Inflammatory macrophage (primary cell): ENCODE results near the gene SPAG4.
A peak's percentile ranks its signal among the peaks of the same experiment; 100 is the strongest.

Source experiments
- DNase-seq, 2 donors: peaks; one replicate each; pipeline ENCODE4 v3.0.0-alpha.2; 2020 to 2022

SPAG4 gene

DNA sequence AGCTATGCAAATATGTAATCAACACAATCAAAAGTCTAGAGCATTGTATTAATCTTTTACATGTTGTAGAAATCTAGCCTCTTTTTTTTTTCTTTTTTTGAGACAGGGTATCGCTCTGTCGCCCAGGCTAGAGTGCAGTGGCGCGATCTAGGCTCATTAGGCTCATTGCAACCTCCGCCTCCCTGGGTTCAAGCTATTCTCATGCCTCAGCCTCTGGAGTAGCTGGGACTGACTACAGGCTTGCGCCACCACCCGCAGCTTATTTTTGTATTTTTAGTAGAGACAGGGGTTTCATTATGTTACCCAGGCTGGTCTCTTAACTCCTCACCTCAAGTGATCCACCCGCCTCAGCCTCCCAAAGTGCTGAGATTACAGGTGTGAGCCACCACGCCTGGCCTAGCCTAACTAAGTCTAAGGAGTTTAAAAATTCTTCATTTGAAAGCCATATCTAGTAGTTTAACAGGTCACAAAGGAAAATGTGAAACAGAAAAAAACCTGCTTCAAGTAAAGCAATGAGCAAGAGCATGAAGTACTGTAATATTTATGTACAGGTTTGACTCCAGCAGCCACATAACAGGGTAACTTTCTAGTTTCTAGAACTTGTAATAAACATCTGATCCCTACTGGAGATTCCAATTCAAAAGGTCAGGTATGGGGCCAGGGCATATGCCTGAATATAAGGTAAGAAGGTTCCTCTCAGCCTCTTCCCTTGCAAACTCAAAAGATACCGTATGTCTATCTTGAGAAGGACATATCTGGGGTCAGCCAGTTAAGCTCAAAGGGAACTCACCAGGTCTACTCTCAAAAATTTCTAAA lies 44.7 kb downstream of the SPAG4 start:
- no peak for DNase-seq

DNA sequence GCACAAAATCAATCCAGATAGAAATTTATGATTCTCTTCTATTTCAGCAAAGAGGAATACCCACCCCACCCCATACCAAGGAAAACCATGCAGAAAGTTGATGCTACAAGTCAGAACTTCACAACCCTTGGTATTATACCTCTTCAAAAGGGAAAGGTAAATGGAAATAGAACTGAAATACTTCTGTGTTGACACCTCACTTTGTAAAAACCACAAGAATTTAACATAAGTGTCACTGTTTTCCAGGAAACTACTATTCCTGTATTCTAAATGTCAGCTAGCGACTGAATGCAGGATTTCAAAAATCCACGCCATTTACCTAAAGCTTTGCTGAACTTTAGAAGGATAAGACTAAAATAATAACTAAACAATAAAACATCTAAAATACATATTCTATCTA lies 45.4 kb downstream of the SPAG4 start:
- DNase-seq, result no peak

DNA sequence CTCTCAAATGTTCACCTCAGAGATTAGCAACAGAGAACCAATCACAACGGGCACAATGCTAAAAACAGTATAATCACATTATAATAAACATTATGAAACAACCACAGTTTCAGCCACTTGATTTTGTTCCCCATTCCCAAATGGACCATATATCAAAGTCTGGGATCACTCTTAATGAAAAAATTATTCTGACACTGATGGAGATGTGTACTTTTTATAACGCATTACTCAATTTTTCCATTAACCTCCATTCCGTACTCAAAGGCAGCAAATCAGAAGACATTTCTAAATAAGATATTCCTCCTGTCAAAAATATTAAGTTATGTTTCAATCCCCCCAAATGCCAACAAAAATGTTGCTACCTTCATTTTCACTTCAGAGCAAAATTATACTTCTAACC lies 46.3 kb downstream of the SPAG4 start:
- no peak for DNase-seq

DNA sequence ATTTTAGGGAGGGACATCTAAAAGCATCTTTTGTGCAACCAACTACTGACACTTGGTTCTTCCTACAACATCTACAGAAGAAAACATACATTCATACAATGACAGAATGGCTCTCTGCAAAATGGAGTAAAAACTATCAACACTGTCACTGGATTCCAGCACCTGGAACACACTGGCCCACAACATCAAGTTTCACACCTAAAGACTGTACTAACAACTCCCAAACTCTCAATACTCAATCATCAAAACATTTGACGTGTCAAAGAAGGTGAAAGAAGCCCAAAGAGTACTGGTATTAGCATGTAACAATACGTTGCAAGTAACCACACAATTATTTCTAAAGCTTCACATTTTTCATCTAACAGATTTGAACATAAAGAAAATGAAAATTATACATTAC lies 46.9 kb downstream of the SPAG4 start:
- no peak for DNase-seq

DNA sequence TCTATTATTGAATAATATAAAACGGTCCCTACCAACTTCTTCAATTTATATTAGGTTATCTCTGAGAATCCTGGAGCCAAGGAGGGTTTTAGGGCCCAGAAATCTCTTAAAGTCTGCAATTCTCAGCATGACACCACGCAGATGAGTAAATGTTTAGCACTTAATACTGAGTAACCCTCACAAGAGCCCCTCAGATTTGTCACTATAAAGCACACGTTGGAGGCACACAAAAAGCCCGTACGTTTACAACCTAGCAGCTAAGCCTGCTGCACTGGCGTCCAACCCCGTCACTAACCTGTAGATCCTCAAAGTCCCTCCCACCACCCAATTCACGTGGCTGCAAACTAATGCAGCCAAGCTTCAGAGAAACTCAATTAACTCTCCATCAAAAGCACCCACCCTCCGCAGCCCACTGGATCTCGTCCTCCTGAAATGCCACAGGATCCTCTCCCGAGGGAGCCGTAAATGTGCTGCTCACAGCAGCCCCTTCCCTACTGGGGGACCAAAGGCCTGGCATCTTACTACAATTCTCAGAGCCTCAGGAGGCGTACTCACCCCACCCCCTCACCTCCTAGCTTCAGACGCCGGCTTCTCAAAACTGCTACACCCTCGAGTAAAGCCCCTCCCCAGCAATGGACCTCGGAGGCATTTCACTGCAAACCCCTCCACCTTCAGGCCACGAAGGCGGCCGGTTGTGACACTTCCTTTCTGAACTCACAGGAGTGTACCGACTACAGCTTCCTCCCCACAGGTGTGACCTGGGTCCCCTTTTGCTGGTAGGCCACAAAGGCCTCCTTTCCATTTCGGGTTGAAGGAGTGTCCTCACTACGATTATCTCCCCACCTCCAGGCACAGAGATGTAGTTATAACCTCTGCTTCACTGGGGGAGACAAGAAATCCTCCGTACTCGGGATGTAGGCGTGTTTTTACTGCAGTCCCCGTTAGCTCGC lies 48.2 kb downstream of the SPAG4 start:
- DNase-seq, result peak in 1 of 2 donors; percentile 23

DNA sequence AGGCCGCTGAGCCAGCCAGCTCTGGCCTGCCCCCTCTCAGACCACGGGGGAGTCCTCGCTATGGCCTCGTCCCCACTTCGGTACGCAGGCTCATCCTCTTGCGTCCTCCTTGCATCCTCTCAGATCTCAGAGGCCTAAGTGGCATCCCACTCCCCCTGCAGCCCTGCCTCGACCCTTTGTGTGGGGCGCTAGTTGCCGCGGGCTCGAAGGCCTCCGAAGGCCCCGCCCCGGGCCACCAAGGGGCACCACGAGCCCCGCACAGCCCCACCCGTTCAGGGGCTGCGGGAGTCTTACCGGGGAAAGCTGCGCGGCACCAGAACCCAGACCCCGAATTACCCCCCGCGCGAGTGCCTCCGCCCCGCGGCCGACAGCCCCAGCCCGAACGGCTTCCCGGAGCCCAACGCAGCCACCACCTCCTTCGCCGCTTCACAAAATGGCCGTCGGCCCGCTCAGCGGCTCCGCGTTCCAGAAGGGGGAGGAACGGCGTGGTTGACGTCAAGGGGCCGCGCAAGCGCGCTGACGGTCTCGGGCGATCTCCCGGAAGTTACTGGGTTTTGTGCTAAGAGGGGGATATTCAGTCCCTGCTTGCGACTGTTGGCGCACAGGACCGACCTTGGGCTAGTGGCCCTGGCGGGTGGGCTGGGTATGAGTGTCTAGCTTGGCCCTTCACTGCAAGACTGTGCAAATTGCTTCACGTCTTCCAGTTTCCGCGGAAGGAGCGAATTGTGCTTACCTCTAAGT lies 49.0 kb downstream of the SPAG4 start, which contains the start of the genes CPNE1 and RBM12:
Gene CPNE1 (minus strand): TSS at position 435 of the 741 bp plus-strand sequence. CDS start 31,977 bp downstream, outside the sequence.
Gene RBM12 (minus strand): TSS at position 435 of the 741 bp plus-strand sequence. CDS start 9,578 bp downstream, outside the sequence.
- DNase-seq, result peak; percentile 93 to 94

DNA sequence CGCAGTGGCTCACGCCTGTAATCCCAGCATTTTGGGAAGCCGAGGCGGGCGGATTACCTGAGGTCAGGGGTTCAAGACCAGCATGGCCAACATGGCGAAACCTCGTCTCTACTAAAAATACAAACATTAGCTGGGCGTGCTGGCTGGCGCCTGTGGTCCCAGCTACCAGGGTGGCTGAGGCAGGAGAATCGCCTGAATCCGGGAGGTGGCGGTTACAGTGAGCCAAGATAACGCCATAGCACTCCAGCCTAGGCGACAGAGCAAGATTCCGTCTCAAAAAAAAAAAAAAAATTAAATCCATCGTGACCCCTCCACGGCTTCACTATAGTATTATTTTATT lies 50.3 kb downstream of the SPAG4 start:
- no peak for DNase-seq

DNA sequence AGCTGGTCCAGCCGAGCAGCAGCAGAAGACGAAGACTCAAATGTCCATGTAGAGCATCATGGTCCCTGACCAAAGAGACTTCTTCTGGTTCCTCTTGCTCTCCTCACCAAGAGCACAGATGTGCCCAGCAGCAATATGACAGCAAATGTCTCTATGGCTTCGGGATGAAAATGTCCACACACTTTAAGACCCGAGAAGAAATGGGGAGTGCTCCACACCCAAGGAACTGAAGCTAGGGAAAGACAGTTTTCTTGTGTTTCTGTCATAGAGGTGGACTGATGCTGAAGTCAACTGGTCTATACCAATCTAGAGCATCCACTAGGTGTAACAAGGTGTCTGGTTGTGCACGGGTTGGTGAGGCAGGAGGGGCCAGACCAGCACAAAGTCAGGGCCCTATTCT lies 53.6 kb downstream of the SPAG4 start:
- DNase-seq, result no peak

DNA sequence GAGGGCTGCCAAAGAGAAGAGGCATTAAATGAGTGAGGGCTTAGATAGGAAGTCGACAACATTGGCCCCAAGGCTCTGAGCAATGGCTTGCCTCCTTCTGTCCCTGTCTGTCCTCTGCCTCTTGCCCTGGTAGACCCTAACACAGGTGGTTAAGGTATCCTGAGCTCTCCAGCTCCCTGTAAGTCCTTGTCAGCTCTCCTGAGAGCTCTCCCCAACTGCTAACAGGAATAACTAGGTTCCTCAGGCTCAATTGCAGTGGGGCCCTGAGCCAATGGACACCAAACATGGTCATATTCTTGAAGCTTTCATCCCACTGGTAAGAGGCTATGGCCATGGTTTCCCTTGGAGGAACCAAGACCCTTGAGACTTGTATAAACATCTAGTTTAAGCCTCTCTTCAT lies 54.1 kb downstream of the SPAG4 start:
- no peak for DNase-seq
